GM23338 (cell line): ENCODE data around the gene KRTCAP2. TPM values are rescaled to one million over a fixed set of nuclear protein-coding genes. Genes with fewer than 3 reads are reported as not detected.

Experiments
- ATAC-seq: fragments of 200-7000 bp; cut with Tn5 transposase; 3 replicates; pipeline ENCODE4 v1.9.1; 2020
- DNase-seq: peaks from one replicate; pipeline ENCODE4 v3.0.0-alpha.2; 2015; ENCODE audit warnings: low spot score
- H2AFZ ChIP-seq: fragments of 200-600 bp; sonication (generic); 2 replicates; pipeline ENCODE4 v1.8.0; 2016; ENCODE audit warnings: antibody characterized with exemption, mild to moderate bottlenecking, moderate library complexity
- H3F3A ChIP-seq: fragments of 200-600 bp; sonication (generic); replicated peaks from 2 replicates; pipeline ENCODE4 v1.8.0; 2017; ENCODE audit warnings: antibody characterized with exemption, mixed run types, low read depth
- H3K27ac ChIP-seq: fragments of 200-600 bp; sonication (generic); 2 replicates; pipeline ENCODE4 v1.6.1; 2016; ENCODE audit warnings: low read depth
- H3K27me3 ChIP-seq: fragments of 200-600 bp; sonication (generic); 2 replicates; pipeline ENCODE4 v1.8.0; 2016; ENCODE audit warnings: mild to moderate bottlenecking, mixed run types, moderate library complexity; ENCODE audit not compliant: insufficient read depth
- H3K36me3 ChIP-seq: fragments of 200-600 bp; sonication (generic); 2 replicates; pipeline ENCODE4 v1.8.0; 2016; ENCODE audit warnings: mild to moderate bottlenecking; ENCODE audit not compliant: insufficient read depth
- H3K4me1 ChIP-seq: fragments of 200-600 bp; sonication (generic); 2 replicates; pipeline ENCODE4 v1.8.0; 2016; ENCODE audit warnings: mild to moderate bottlenecking, moderate library complexity; ENCODE audit not compliant: insufficient read depth
- H3K4me2 ChIP-seq: fragments of 200-600 bp; sonication (generic); 2 replicates; pipeline ENCODE4 v1.7.1; 2017; ENCODE audit warnings: mixed run types
- H3K4me3 ChIP-seq: fragments of 200-600 bp; sonication (generic); 2 replicates; pipeline ENCODE4 v1.6.1; 2016; ENCODE audit warnings: mixed run types
- H3K79me2 ChIP-seq: fragments of 200-600 bp; sonication (generic); replicated peaks from 2 replicates; pipeline ENCODE4 v1.8.0; 2017; ENCODE audit warnings: mild to moderate bottlenecking; ENCODE audit not compliant: insufficient read depth
- H3K9me2 ChIP-seq: fragments of 200-600 bp; sonication (generic); 2 replicates; pipeline ENCODE4 v1.8.0; 2017; ENCODE audit not compliant: insufficient read depth
- H4K20me1 ChIP-seq: fragments of 200-600 bp; sonication (generic); replicated peaks from 2 replicates; pipeline ENCODE4 v1.8.0; 2017; ENCODE audit warnings: mild to moderate bottlenecking; ENCODE audit not compliant: insufficient read depth
- H3K27ac Mint-ChIP-seq: 2 replicates; pipeline ENCODE4 v1.8.0; 2020; ENCODE audit warnings: inconsistent platforms, mild to moderate bottlenecking, moderate library complexity, mixed read lengths
- H3K27me3 Mint-ChIP-seq: 3 replicates; pipeline ENCODE4 v1.8.0; 2022; ENCODE audit warnings: low read depth, mild to moderate bottlenecking, moderate library complexity, mixed read lengths, inconsistent platforms; ENCODE audit not compliant: insufficient read depth, poor library complexity
- H3K36me3 Mint-ChIP-seq: 3 replicates; pipeline ENCODE4 v1.8.0; 2021; ENCODE audit warnings: low read depth, mild to moderate bottlenecking, inconsistent platforms, moderate library complexity, mixed read lengths
- H3K4me1 Mint-ChIP-seq: 3 replicates; pipeline ENCODE4 v1.8.0; 2020; ENCODE audit warnings: mild to moderate bottlenecking, inconsistent platforms, mixed read lengths
- H3K4me3 Mint-ChIP-seq: 3 replicates; pipeline ENCODE4 v1.8.0; 2021; ENCODE audit warnings: moderate library complexity, mild to moderate bottlenecking, inconsistent platforms, mixed read lengths
- H3K9me3 Mint-ChIP-seq: 3 replicates; pipeline ENCODE4 v1.8.0; 2020; ENCODE audit warnings: moderate library complexity, mild to moderate bottlenecking, inconsistent platforms, mixed read lengths
- CREB1 ChIP-seq: fragments of 250-450 bp; sonication (Bioruptor Pico); IDR thresholded peaks from 2 replicates; pipeline ENCODE4 v1.5.0; 2020; ENCODE audit warnings: low read depth, mild to moderate bottlenecking, moderate library complexity
- CTCF ChIP-seq, 2 experiments: fragments of 200-600 bp in 1 of 2; sonication (generic) in 1 of 2; conservative IDR thresholded peaks; 2 replicates each; pipeline versions ENCODE4 v1.5.1 to v1.6.1; 2016 to 2017; ENCODE audit warnings: antibody characterized with exemption in 2 of 2, low read depth in 2 of 2, mild to moderate bottlenecking in 2 of 2, moderate library complexity in 1 of 2
- POLR2AphosphoS5 ChIP-seq: IDR thresholded peaks from 2 replicates; pipeline ENCODE4 v1.6.1; 2016; ENCODE audit warnings: antibody characterized with exemption, low read depth
- polyA plus RNA-seq: library from polyadenylated mRNA; unstranded; fragments of >200 nt; fragmentation: Nextera tagmentation; extraction: Ambion mirVana; gene quantifications from 2 replicates; pipeline ENCODE4 v1.2.1, GENCODE V29; 2016
- total RNA-seq: library from RNA; depleted of rRNA; stranded (reverse); fragments of >200 nt; shearing (Covaris generic); gene quantifications from 2 replicates; pipeline ENCODE4 v1.2.3, GENCODE V29; 2014
- TF ChIP-seq, protein P1 (sequence below): IDR thresholded peaks from 2 replicates; pipeline ENCODE4 v1.6.1; 2016; ENCODE audit warnings: antibody characterized with exemption
- TF ChIP-seq, protein P2 (sequence below): fragments of 250-450 bp; sonication (Bioruptor Pico); IDR thresholded peaks from 2 replicates; pipeline ENCODE4 v1.5.0; 2020; ENCODE audit warnings: mild to moderate bottlenecking, moderate library complexity

Gene KRTCAP2
- total and polyA plus RNA-seq, 2 experiments from 2014 or later, result 106 to 579 TPM

GRCh38 chr1:155174324-155175280 lies 1.5 kb upstream of the KRTCAP2 start:
- H3K27ac ChIP-seq, result peak overlapping the region; percentile 80; the same call in 1 of the 2 replicates
- no peaks in the 10 kb centered on the region for H4K20me1 ChIP-seq
- Mint-ChIP-seq H3K4me1 (peaks cover 25% of the 10 kb centered on the region), H3K36me3 (peaks cover 42% of the 10 kb centered on the region), H3K9me3 (peaks cover 4% of the 10 kb centered on the region), H3K27ac (peak overlapping the region; percentile 88), H3K4me3 (peak overlapping the region; percentile 86), H3K27me3 (peaks cover 18% of the 10 kb centered on the region)
- TF ChIP-seq POLR2AphosphoS5 (peak; percentile 56; the same call in 1 of the 2 replicates), CREB1 (no peak)
- TF ChIP-seq, protein P1, sequence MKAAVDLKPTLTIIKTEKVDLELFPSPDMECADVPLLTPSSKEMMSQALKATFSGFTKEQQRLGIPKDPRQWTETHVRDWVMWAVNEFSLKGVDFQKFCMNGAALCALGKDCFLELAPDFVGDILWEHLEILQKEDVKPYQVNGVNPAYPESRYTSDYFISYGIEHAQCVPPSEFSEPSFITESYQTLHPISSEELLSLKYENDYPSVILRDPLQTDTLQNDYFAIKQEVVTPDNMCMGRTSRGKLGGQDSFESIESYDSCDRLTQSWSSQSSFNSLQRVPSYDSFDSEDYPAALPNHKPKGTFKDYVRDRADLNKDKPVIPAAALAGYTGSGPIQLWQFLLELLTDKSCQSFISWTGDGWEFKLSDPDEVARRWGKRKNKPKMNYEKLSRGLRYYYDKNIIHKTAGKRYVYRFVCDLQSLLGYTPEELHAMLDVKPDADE, result peak; percentile 56; the same call in 1 of the 2 replicates
- H3K4me1 ChIP-seq, result peaks cover 18% of the 10 kb centered on the region
- peaks cover 12% of the 10 kb centered on the region; the same call in 1 of the 2 replicates for H3K36me3 ChIP-seq
- H3K4me2 ChIP-seq, result peak overlapping the region; percentile 100
- DNase-seq (peak; percentile 87), ATAC-seq (peak; percentile 19)
- no peaks in the 10 kb centered on the region for H3K27me3 ChIP-seq
- H3K4me3 ChIP-seq, result peak overlapping the region; percentile 84
- H3K79me2 ChIP-seq, result peaks cover 20% of the 10 kb centered on the region
- H3K9me2 ChIP-seq, result no peaks in the 10 kb centered on the region
- no peak overlapping the region for H2AFZ ChIP-seq
- peaks cover 22% of the 10 kb centered on the region for H3F3A ChIP-seq

- Mint-ChIP-seq H3K36me3 (peaks cover 38% of the 10 kb centered on the region), H3K27me3 (peaks cover 18% of the 10 kb centered on the region), H3K9me3 (peaks cover 4% of the 10 kb centered on the region), H3K4me3 (peak within 1 kb of the TSS; percentile 86), H3K27ac (peak within 1 kb of the TSS; percentile 94), H3K4me1 (peaks cover 25% of the 10 kb centered on the region)
- H4K20me1 ChIP-seq, result no peaks in the 10 kb centered on the region
- peak within 1 kb of the TSS; percentile 100 for H3K4me2 ChIP-seq
- peak within 1 kb of the TSS; percentile 86 for H3K27ac ChIP-seq
- DNase-seq, result peak; percentile 85
- H3K4me1 ChIP-seq, result peaks cover 18% of the 10 kb centered on the region
- H3K9me2 ChIP-seq, result no peaks in the 10 kb centered on the region
- peak in 1 of 2 experiments; percentile 15; a peak in 1 of 4 replicates for TF ChIP-seq CTCF (conservative IDR thresholded peaks at IDR 0.05; ENCODE audit: low read depth in 2 of 2)
- TF ChIP-seq, protein P2, sequence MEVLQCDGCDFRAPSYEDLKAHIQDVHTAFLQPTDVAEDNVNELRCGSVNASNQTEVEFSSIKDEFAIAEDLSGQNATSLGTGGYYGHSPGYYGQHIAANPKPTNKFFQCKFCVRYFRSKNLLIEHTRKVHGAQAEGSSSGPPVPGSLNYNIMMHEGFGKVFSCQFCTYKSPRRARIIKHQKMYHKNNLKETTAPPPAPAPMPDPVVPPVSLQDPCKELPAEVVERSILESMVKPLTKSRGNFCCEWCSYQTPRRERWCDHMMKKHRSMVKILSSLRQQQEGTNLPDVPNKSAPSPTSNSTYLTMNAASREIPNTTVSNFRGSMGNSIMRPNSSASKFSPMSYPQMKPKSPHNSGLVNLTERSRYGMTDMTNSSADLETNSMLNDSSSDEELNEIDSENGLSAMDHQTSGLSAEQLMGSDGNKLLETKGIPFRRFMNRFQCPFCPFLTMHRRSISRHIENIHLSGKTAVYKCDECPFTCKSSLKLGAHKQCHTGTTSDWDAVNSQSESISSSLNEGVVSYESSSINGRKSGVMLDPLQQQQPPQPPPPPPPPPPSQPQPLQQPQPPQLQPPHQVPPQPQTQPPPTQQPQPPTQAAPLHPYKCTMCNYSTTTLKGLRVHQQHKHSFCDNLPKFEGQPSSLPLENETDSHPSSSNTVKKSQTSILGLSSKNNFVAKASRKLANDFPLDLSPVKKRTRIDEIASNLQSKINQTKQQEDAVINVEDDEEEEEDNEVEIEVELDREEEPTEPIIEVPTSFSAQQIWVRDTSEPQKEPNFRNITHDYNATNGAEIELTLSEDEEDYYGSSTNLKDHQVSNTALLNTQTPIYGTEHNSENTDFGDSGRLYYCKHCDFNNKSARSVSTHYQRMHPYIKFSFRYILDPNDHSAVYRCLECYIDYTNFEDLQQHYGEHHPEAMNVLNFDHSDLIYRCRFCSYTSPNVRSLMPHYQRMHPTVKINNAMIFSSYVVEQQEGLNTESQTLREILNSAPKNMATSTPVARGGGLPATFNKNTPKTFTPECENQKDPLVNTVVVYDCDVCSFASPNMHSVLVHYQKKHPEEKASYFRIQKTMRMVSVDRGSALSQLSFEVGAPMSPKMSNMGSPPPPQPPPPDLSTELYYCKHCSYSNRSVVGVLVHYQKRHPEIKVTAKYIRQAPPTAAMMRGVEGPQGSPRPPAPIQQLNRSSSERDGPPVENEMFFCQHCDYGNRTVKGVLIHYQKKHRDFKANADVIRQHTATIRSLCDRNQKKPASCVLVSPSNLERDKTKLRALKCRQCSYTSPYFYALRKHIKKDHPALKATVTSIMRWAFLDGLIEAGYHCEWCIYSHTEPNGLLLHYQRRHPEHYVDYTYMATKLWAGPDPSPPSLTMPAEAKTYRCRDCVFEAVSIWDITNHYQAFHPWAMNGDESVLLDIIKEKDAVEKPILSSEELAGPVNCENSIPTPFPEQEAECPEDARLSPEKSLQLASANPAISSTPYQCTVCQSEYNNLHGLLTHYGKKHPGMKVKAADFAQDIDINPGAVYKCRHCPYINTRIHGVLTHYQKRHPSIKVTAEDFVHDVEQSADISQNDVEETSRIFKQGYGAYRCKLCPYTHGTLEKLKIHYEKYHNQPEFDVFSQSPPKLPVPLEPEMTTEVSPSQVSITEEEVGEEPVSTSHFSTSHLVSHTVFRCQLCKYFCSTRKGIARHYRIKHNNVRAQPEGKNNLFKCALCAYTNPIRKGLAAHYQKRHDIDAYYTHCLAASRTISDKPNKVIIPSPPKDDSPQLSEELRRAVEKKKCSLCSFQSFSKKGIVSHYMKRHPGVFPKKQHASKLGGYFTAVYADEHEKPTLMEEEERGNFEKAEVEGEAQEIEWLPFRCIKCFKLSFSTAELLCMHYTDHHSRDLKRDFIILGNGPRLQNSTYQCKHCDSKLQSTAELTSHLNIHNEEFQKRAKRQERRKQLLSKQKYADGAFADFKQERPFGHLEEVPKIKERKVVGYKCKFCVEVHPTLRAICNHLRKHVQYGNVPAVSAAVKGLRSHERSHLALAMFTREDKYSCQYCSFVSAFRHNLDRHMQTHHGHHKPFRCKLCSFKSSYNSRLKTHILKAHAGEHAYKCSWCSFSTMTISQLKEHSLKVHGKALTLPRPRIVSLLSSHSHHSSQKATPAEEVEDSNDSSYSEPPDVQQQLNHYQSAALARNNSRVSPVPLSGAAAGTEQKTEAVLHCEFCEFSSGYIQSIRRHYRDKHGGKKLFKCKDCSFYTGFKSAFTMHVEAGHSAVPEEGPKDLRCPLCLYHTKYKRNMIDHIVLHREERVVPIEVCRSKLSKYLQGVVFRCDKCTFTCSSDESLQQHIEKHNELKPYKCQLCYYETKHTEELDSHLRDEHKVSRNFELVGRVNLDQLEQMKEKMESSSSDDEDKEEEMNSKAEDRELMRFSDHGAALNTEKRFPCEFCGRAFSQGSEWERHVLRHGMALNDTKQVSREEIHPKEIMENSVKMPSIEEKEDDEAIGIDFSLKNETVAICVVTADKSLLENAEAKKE (CRISPR knock-in tag), result no peak
- peak; percentile 50; the same call in 1 of the 2 replicates for TF ChIP-seq POLR2AphosphoS5
- peaks cover 20% of the 10 kb centered on the region for H3K79me2 ChIP-seq
- peak; percentile 46 for ATAC-seq
- peaks cover 25% of the 10 kb centered on the region for H3F3A ChIP-seq
- peak within 1 kb of the TSS; percentile 87; the same call in 1 of the 2 replicates for H2AFZ ChIP-seq
- peak within 1 kb of the TSS; percentile 84 for H3K4me3 ChIP-seq
- no peaks in the 10 kb centered on the region for H3K27me3 ChIP-seq
- peaks cover 8% of the 10 kb centered on the region; the same call in 1 of the 2 replicates for H3K36me3 ChIP-seq
Observed at GRCh38 chr1:155173478-155174323, 597 bp upstream of the KRTCAP2 start, which contains the start of gene TRIM46. TRIM46 (plus strand) TSS chr1:155173849; CDS start chr1:155173967, 118 bp downstream.
